GM18870 (cell line): ENCODE data around the gene MTR.
"Not testable (repeated sequence)": the region's sequence is repeated elsewhere in the genome, so short reads cannot be mapped to it uniquely, and the experiment has no call there.

Experiments
- ATAC-seq: cut with Tn5 transposase; IDR thresholded peaks from one replicate; pipeline ENCODE4 v1.9.1; 2021; ENCODE audit warnings: moderate library complexity; ENCODE audit not compliant: unreplicated experiment

The MTR gene

GRCh38 chr1:236830116-236830515 is 35.0 kb downstream of the MTR start:
- no peak for ATAC-seq

DNA sequence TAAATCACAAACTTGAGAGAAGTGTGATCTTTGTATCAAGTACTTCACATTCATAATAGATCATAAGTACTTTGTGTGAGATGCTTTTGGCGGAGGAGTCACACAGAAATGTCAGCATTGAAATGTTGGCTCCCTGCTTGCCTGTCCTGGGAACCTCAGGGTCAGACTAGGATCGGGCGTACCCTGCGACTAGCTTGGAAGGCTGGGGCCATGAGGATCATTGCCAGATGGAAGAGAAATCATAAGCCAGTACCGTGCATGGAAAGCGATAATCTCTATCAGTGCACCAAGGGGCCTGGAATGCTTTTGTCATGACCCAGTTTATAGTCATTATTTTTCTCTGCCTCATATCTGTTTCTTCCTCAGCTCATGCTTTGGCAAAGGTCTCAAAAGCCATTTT is 35.5 kb downstream of the MTR start:
- no peak for ATAC-seq

- ATAC-seq, result no peak
Observed at GRCh38 chr1:236833575-236833974, 38.5 kb downstream of the MTR start.

- no peak for ATAC-seq
Observed at GRCh38 chr1:236834876-236835275, 39.8 kb downstream of the MTR start.

GRCh38 chr1:236835491-236835890 is 40.4 kb downstream of the MTR start:
- no peak for ATAC-seq

- ATAC-seq, result no peak
Observed at GRCh38 chr1:236836157-236836556, 41.1 kb downstream of the MTR start.

DNA sequence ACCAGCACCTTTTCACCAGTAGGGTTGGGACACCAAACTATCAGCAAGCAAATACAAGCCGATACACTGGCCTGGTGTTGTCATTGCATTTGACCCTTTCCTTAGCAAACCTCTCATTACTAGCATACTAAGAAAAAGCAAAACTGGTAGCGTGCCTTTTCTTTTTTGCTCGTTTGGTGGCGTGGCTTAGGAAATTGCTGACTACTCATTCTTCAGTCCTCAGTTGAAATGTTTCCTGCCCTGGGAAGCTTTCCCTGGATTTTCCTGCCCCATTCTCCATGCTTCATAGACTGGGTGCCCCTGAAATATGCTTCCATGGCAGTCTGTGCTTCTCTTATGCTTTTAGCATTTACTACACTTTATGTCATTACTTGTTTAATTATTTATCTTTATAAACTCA is 42.0 kb downstream of the MTR start:
- ATAC-seq, result no peak

GRCh38 chr1:236837897-236838296 is 42.8 kb downstream of the MTR start:
- no peak for ATAC-seq

- ATAC-seq, result no peak
Observed at GRCh38 chr1:236841341-236841740, 46.2 kb downstream of the MTR start.

DNA sequence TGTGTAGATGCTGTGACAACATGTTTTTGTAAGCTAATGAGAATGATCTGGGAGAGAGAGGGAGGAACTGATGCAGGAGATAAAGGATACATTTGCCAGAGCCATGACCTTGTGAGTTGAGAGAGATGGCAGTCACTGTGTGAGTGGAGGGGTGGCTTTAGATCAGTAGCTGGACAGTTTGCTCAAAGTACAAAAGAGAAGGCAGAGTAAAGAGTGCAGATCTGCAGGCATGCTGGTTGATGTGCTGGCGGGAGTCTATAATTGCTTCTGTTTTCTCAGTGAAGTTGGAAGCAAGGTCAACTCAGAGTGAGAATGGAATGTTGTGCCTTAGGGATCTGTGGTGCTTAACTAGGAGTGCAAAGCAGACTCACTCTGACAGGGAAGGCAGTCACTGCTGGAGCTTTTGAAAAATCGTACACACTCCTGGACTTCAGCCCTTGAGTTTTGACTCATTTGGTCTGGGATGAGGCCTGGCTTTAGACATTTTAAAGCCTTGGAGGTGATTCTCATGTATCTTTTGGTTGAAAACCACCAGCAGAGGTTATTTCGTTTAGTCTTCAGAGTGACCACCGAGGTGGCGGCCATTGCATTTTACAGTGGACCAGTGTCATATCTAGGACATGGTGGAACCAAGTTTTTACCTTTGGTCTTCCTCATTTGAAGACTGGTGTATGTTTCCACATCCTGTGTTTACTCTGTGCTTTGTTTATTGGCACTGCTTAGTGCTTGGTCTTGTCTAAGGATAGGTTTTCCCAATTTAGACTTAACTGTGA is 49.6 kb downstream of the MTR start:
- no peak for ATAC-seq

DNA sequence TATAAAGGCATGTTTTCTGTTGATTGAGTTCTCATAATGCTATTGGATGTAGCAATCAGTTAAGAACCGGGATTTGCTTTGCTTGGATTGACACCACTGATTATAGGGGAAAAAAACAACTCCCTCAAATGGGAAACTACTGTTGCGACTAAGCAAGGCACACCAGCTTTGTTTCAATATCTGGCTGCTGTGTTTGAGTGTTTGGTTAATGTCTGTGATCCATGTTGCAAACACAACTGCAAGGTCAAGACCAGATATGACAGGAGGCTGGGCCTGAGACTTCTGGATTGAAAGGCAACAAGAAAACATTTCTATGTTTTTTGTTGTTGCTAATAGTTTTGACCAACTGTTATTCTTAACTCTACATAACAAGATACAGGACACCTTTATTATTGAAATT is 50.7 kb downstream of the MTR start:
- ATAC-seq, result no peak

GRCh38 chr1:236848274-236848923 is 53.3 kb downstream of the MTR start:
- no peak for ATAC-seq

- no peak for ATAC-seq
Observed at GRCh38 chr1:236850077-236850979, 55.2 kb downstream of the MTR start.

- ATAC-seq, result no peak
Observed at GRCh38 chr1:236851871-236852270, 56.8 kb downstream of the MTR start.

DNA sequence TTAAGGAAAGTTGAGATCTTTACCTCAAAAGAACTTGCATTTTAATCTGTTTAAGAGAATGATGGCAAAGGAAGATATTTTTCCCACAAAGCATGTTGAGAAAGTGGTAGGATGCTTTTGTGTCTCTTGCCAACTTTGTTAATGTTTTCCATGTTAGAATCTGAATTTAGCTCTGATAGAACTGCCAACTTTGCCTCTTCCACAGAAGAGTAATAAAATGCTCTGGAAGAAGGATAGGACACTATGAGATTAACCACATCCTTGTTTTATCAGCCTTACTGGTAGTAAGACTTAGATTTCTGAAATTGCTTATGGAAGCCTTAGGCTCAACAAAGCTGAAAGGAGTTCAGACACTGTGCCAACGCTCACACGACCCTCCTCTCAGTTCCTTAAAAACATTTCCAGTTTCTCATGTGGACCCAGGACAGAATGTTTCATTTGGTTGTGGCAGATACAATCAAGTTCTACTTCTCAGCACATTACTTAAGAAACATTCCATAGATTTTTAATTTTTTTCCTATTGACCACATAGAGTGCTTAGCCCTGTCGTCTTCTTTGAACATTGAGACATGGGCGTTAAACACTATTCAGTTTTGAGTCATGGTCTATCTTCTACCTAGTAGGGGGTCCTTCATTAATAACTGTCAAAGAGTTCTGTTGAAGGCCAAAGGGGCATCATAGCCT is 59.0 kb downstream of the MTR start:
- no peak for ATAC-seq

DNA sequence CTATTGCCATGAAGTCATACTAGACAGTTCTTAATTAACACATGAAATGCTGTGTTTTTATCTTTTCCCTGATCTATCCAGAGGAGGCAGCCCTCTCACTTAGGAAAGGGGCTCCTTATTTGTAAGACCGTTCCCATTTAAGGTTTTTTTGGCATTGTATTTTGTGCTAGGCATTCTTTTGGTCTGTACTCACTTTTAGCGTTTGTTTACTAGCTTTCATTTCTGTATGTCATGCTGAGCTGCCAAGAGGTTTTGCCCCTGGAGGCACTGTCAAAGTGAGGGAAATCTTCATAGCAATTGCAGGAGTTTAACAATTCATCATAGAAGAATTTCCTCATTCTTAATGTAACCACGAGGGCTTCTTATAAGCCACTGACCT is 59.5 kb downstream of the MTR start:
- no peak for ATAC-seq

GRCh38 chr1:236856649-236857048 is 61.6 kb downstream of the MTR start:
- ATAC-seq, result not testable (repeated sequence)

DNA sequence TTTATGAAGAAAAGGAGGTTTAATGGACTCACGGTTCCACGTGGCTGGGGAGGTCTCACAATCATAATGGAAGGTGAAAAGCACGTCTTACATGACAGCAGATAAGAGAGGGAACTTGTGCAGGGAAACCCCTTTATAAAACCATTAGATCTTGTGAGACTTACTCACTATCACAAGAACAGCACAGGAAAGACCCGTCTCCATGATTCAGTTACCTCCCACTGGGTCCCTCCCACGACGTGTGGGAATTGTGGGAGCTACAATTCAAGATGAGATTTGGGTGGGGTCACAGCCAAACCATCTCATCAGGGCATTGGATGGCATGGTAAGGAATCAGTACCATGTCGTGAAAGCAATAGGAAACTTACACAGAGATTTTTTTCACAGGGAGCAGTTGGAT is 63.1 kb downstream of the MTR start:
- no peak for ATAC-seq

DNA sequence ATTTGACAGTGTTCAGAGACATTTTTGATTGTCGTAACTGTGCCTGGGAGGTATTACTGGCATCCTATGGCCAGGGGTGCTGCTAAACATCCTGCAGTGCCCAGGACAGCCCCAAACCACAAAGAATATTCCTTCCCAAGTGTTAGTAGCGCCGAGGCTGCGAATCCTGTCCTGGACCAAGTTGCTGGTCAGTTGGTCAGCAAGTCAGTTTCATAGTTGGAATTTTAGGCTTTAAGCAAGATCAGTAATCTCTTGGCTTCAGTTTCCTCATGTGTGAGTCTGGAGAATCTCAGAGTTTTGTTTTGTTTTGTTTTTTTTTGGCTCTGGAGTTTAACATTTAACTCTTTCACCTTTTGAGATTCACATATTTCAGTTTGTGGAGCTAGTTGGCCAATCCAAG is 65.0 kb downstream of the MTR start:
- ATAC-seq, result no peak

DNA sequence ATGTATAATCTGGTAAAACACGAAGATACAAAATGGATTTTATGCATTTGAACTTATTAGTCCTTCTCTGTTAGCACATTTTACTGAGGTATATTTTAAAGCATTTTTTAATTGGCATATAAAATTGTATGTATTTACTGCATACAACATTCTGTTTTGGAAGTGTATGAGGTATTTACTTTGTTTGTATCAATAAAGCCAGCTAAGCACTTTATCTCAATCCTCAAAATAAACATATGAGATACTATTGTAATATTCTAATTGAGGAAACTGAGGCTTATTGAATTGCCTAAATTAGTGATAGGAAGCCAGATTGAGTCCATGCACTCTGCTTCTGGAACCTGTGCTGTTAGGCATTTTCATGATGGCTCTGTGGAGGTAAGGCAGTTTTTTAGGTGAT is 65.6 kb downstream of the MTR start:
- ATAC-seq, result no peak

- ATAC-seq, result no peak
Observed at GRCh38 chr1:236861560-236862218, 66.6 kb downstream of the MTR start.
